Measurements from ENCODE around the gene ZNHIT1. TPM values are rescaled to one million over a fixed set of nuclear protein-coding genes. Genes with fewer than 3 reads are reported as not detected.
"Not testable (repeated sequence)": the region's sequence is repeated elsewhere in the genome, so short reads cannot be mapped to it uniquely, and the experiment has no call there.

Gene ZNHIT1
- total and polyA plus RNA-seq, 3 donors from 2014 or later = 48.3 to 58.4 (median 57.8) TPM

DNA sequence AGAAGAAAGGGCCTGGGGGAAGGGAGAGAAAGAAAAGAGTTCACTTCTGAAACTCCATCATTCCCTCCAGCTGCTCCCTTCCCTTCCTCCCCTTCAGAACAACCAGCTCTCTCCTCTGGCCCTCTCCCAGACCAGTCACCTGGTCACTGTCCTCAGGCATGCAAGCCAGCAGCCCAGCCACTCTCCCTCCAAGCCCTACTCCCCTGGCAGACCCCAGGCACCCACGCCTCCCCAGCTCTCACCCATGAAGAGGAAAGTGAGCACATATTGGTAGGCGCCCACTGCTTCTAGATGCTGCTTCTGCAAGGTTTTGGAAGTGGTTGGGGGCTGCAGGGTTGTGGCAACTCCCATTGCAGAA is 17.5 kb upstream of the ZNHIT1 start:
- TF ChIP-seq, protein P1, sequence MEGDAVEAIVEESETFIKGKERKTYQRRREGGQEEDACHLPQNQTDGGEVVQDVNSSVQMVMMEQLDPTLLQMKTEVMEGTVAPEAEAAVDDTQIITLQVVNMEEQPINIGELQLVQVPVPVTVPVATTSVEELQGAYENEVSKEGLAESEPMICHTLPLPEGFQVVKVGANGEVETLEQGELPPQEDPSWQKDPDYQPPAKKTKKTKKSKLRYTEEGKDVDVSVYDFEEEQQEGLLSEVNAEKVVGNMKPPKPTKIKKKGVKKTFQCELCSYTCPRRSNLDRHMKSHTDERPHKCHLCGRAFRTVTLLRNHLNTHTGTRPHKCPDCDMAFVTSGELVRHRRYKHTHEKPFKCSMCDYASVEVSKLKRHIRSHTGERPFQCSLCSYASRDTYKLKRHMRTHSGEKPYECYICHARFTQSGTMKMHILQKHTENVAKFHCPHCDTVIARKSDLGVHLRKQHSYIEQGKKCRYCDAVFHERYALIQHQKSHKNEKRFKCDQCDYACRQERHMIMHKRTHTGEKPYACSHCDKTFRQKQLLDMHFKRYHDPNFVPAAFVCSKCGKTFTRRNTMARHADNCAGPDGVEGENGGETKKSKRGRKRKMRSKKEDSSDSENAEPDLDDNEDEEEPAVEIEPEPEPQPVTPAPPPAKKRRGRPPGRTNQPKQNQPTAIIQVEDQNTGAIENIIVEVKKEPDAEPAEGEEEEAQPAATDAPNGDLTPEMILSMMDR (IDR thresholded peaks at IDR 0.05) = no peak
- no peak for TF ChIP-seq POLR2A (IDR thresholded peaks at IDR 0.05)
- Histone ChIP-seq H3K4me3 (no peak overlapping the region), H3K4me1 (peaks cover 6% of the 10 kb centered on the region), H3K36me3 (ENCODE audit: low read depth, missing control alignments) (no peaks in the 10 kb centered on the region), H3K27ac (no peak overlapping the region), H3K27me3 (no peaks in the 10 kb centered on the region), H3K9me3 (no peaks in the 10 kb centered on the region)
- intact Hi-C loops (cut with DNase I; ENCODE audit: low total_unique reads) = no loop called here
- DNase-seq = no peak
- WGBS, 2 donors = 93% methylated on average over 2 of the region's 2 CpGs

DNA sequence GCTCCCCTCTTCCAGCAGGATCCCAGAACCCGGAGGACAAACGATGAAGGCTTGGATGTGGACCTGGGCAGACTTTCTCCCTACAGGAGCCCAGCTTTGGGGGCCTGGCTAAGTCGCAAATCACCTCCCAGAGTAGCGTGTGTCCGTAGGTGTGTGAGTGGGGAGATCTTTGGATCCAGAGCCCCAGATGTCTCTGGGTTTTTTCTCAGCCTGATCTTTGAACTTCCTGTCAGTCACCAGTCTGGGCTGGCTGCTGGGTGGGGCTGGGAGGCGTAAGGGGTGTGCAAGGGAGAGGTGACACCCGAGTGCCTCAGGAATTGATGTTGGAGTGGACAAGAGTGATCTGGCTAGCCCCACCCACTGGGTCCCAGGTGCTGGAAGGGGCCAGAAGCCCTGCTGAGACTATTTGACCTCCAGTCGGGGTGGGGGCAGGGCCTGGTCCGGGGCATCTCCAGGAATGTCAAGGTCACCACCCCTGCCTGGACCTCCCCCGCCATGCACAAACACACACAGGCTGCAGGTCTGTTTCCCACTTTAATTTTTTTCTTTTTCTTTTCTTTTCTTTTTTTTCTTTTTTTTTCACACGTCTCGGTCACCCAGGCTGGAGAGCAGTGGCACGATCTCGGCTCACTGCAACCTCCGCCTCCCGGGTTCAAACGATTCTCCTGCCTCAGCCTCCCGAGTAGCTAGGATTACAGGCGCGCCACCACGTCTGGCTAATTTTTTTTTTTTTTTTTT is 16.9 kb upstream of the ZNHIT1 start, which contains the start of gene MOGAT3:
TSS of gene MOGAT3 (minus strand) at position 175 of the 738 bp plus-strand sequence. CDS start 182 bp downstream, outside the sequence.
- no peak within 1 kb of the TSS for H3K27ac ChIP-seq
- no peaks in the 10 kb centered on the region for H3K9me3 ChIP-seq
- TF ChIP-seq POLR2A (IDR thresholded peaks at IDR 0.05) = no peak
- TF ChIP-seq, protein P1 (IDR thresholded peaks at IDR 0.05) = no peak
- intact Hi-C loops (cut with DNase I; ENCODE audit: low total_unique reads) = no loop called here
- DNase-seq = no peak
- 31 to 33% methylated on average over 21 of the region's 21 CpGs for WGBS, 2 donors
- H3K36me3 ChIP-seq (ENCODE audit: low read depth, missing control alignments) = no peaks in the 10 kb centered on the region
- peak within 1 kb of the TSS in 1 of 2 donors; percentile 38 for H3K4me3 ChIP-seq
- no peaks in the 10 kb centered on the region for H3K27me3 ChIP-seq
- H3K4me1 ChIP-seq = peaks cover 6% of the 10 kb centered on the region

DNA sequence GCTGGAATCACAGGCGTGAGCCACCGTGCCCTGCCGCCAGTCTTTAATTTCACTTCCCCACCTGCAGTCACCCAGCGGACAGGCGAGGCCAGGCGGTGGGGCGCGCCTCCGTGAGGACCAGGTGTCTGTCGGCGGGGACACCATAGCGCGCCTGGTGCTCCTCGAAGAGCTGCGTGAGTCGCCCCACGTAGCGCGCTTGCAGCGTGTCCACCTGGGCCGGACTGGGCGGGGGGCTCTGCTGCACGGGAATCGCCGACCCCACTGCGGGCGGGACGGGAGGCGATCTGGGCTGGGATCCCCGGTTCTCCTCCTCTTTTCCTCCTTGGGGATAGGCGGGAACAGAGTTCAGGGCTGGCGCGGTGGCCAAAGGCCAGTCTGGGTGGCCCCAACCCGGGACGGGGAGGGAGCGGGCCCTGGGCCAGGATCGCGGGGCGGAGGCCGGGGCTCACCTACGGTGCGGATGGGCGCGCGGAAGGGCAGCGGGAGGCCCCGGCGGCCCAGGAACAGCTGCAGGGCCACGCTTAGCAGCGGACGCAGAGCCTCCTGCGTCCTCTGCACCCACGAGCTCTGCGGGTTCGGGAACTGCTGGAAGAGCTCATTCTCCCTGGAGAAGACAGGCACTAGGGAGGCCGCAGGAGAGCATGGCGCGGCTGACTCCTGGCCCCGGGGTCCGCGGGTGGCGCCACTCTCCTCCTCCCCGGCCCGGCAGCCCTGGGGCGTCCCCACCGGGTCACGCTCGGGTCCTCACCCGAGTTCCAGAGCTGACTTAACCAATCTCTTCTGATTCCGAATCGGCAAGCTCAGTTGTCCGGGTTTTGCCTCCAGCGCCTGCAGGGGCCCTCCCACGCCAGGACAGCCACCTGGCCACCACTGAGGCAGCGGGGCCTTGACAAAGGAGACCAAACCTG is 16.0 kb upstream of the ZNHIT1 start:
- Histone ChIP-seq H3K4me1 (peaks cover 6% of the 10 kb centered on the region), H3K27me3 (no peaks in the 10 kb centered on the region), H3K36me3 (ENCODE audit: low read depth, missing control alignments) (no peaks in the 10 kb centered on the region), H3K27ac (no peak overlapping the region), H3K4me3 (peak overlapping the region in 1 of 2 donors; percentile 38), H3K9me3 (no peaks in the 10 kb centered on the region)
- intact Hi-C loops (cut with DNase I; ENCODE audit: low total_unique reads) = no loop called here
- DNase-seq = no peak
- TF ChIP-seq POLR2A (IDR thresholded peaks at IDR 0.05) = no peak
- TF ChIP-seq, protein P1 (IDR thresholded peaks at IDR 0.05) = no peak
- WGBS, 2 donors = 0 to 7% methylated on average over 2 to 63 of the region's 75 CpGs

DNA sequence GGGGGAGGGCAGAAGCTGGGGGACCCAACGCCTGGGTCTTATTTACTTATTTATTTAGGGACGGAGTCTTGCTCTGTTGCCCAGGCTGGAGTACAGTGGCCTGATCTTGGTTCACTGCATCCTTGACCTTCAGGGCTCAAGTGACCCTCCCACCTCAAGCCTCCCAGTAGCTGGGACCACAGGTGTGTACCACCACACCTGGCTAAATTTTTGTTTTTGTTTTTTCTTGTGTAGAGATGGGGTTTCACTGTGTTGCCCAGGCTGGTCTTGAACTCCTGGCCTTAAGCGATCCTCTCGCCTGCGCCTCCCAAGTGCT is 15.4 kb upstream of the ZNHIT1 start:
- Histone ChIP-seq H3K4me3 (no peak overlapping the region), H3K36me3 (ENCODE audit: low read depth, missing control alignments) (no peaks in the 10 kb centered on the region), H3K27me3 (no peaks in the 10 kb centered on the region), H3K4me1 (peaks cover 6% of the 10 kb centered on the region), H3K27ac (no peak overlapping the region), H3K9me3 (no peaks in the 10 kb centered on the region)
- TF ChIP-seq, protein P1 (IDR thresholded peaks at IDR 0.05) = no peak
- no peak for TF ChIP-seq POLR2A (IDR thresholded peaks at IDR 0.05)
- intact Hi-C loops (cut with DNase I; ENCODE audit: low total_unique reads) = no loop called here
- WGBS, 2 donors = 84 to 98% methylated on average over 3 to 5 of the region's 5 CpGs
- DNase-seq = no peak

DNA sequence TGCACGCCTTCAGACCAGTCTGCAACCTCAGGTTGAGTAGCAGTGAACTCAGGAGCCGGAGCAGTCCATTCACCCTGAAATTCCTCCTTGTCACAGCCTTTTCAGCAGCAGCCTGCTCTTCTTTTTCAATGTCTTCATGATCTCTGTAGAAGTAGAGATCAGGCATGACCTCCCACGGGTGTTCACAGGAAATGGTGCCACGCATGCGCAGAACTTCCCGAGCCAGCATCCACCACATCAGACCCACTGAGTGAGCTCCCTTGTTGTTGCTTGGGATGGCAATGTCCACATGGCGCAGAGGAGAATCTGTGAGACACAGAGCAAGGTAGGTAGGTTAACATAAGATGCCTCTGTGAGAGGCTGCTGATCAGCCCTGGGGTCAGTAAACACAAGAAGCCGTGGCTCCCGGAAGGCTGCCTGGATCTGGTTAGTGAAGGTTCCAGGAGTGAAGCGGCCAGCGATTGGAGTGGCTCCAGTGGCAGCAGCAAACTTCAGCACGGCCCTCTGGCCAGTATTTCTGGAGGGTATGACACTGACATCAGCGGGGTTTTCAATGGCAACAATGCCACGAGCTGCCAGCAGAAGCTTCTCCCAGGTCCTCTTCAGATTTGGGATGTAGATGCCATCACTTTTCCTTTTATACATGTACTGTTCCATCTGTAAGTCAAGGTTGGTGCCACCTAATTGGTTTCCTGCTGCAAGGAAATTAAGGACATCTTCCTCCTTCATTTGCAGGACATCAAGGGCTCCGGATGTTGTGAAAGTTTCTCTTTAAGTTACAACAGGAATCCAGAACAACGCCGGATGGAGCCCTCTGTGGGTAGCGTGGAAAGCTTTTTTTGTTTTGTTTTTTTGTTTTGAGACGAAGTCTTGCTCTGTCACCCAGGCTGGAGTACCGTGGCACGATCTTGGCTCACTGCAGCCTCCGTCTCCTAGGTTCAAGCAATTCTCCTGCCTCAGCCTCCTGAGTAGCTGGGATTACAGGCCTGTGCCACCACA is 13.9 kb upstream of the ZNHIT1 start:
- H3K4me3 ChIP-seq; H3K27ac ChIP-seq; H3K9me3 ChIP-seq; DNase-seq; H3K4me1 ChIP-seq; intact Hi-C loops (cut with DNase I; ENCODE audit: low total_unique reads); H3K27me3 ChIP-seq; H3K36me3 ChIP-seq (ENCODE audit: low read depth, missing control alignments): not testable (repeated sequence)
- 79 to 80% methylated on average over 21 to 22 of the region's 22 CpGs for WGBS, 2 donors

Measured in testis (tissue), 3 donors.